Measurements from ENCODE around the gene AMN. TPM values are rescaled to one million over a fixed set of nuclear protein-coding genes. Genes with fewer than 3 reads are reported as not detected.

Gene AMN
- 0.16 to 0.45 TPM (median 0.39 TPM) in 5 replicates for total RNA-seq (2022; extraction: Qiagen RNA extraction; ENCODE audit: low read depth)

GRCh38 chr14:102922490-102923200 is at the start of gene AMN:
TSS of gene AMN (plus strand) at chr14:102922663. CDS start at chr14:102922689, 26 bp downstream.

Other genes with a start within 250 kb of the AMN start
- gene TRAF3, start 145.2 kb upstream of the AMN start, total RNA-seq (2022; extraction: Qiagen RNA extraction; ENCODE audit: low read depth): 19.8 to 28.9 TPM (median 27.4 TPM) in 5 replicates
- 54.7 to 76.8 TPM (median 73.9 TPM) in 5 replicates for gene CDC42BPB, start 134.9 kb downstream of the AMN start, total RNA-seq (2022; extraction: Qiagen RNA extraction; ENCODE audit: low read depth)
- gene LBHD2, start 161.5 kb downstream of the AMN start, total RNA-seq (2022; extraction: Qiagen RNA extraction; ENCODE audit: low read depth): 0.17 TPM in 1 of 5 replicates, not detected in the others
- 0.94 to 1.6 TPM (median 1.5 TPM) in 5 replicates for gene EXOC3L4, start 172.1 kb downstream of the AMN start, total RNA-seq (2022; extraction: Qiagen RNA extraction; ENCODE audit: low read depth)
- 362 to 451 TPM (median 405 TPM) in 5 replicates for gene TNFAIP2, start 200.8 kb downstream of the AMN start, total RNA-seq (2022; extraction: Qiagen RNA extraction; ENCODE audit: low read depth)